LHCN-M2 (cell line): Measurements from ENCODE around the gene HOXA5. TPM values are rescaled to one million over a fixed set of nuclear protein-coding genes. Genes with fewer than 3 reads are reported as not detected.

Source experiments
- DNase-seq: peaks from one replicate; pipeline ENCODE4 v3.0.0-alpha.2; 2012; ENCODE audit warnings: low read depth
- total RNA-seq: library from RNA; depleted of rRNA; stranded (reverse); fragments of >200 nt; gene quantifications from 2 replicates; pipeline ENCODE4 v1.2.3, GENCODE V29; 2014

HOXA5 gene
- total RNA-seq, 1 experiment from 2014 or later = 9.4 TPM

GRCh38 chr7:27134392-27134791, 9.1 kb downstream of the HOXA5 start:
- peak; percentile 97 for DNase-seq

GRCh38 chr7:27133409-27134231, 9.9 kb downstream of the HOXA5 start:
- no peak for DNase-seq

GRCh38 chr7:27132978-27133377, 10.5 kb downstream of the HOXA5 start:
- no peak for DNase-seq

- DNase-seq = no peak
Measured at GRCh38 chr7:27132214-27132613, 11.3 kb downstream of the HOXA5 start.

- DNase-seq = no peak
Measured at GRCh38 chr7:27131390-27131819, 12.1 kb downstream of the HOXA5 start.

GRCh38 chr7:27130540-27131389, 12.7 kb downstream of the HOXA5 start, which contains the start of gene HOXA4:
Gene HOXA4 (minus strand): TSS chr7:27130757. CDS start chr7:27130733, 24 bp downstream.
- DNase-seq = peak; percentile 95

GRCh38 chr7:27129729-27130539, 13.5 kb downstream of the HOXA5 start:
- peak; percentile 74 for DNase-seq

- DNase-seq = no peak
Measured at GRCh38 chr7:27128776-27129728, 14.4 kb downstream of the HOXA5 start.

- peak; percentile 76 for DNase-seq
Measured at GRCh38 chr7:27128034-27128433, 15.4 kb downstream of the HOXA5 start.

GRCh38 chr7:27126596-27127327, 16.7 kb downstream of the HOXA5 start:
- DNase-seq = no peak

GRCh38 chr7:27125986-27126394, 17.5 kb downstream of the HOXA5 start:
- DNase-seq = no peak

GRCh38 chr7:27124902-27125689, 18.4 kb downstream of the HOXA5 start:
- DNase-seq = no peak

GRCh38 chr7:27124096-27124901, 19.2 kb downstream of the HOXA5 start:
- DNase-seq = no peak

GRCh38 chr7:27123477-27124053, 19.9 kb downstream of the HOXA5 start:
- no peak for DNase-seq

GRCh38 chr7:27123007-27123476, 20.4 kb downstream of the HOXA5 start:
- DNase-seq = no peak

GRCh38 chr7:27122077-27122910, 21.2 kb downstream of the HOXA5 start:
- DNase-seq = no peak

- no peak for DNase-seq
Measured at GRCh38 chr7:27121684-27122076, 21.8 kb downstream of the HOXA5 start.
